ENCODE measurements around the gene SMC5. TPM values are rescaled to one million over a fixed set of nuclear protein-coding genes. Genes with fewer than 3 reads are reported as not detected.

The SMC5 gene
- total and polyA plus RNA-seq, 2 donors (not counting 1 experiment from before 2014, with no cell fraction given), result 8.9 to 82.1 TPM

DNA sequence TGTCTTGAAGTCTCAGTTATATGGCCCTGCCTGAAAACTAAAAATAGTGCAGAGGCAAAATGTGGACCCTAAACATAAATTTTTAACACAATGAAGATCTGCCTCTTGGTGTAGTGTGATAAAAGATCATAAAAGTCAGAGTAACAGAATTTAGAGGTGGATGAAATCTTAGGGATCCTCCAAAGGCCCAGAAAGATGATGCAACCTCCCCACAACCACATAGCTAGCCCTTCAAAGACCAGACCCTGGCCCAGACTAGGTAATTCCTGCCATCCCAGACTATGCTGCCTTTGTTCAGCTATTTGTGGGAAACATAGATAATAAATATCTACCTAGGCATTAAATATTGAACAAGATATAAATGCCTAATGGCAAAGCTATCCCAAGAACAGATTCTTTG lies 140.4 kb downstream of the SMC5 start:
- Mint-ChIP-seq H3K4me3 (peak overlapping the region; percentile 14), H3K4me1 (peaks cover 53% of the 10 kb centered on the region), H3K27ac (peak overlapping the region; percentile 84), H3K9me3 (ENCODE audit: insufficient read depth) (no peaks in the 10 kb centered on the region), H3K27me3 (no peaks in the 10 kb centered on the region)
- ATAC-seq (ENCODE audit: low read depth) (no peak), DNase-seq (no peak)
- Histone ChIP-seq H3K4me2 (replicated peaks; ENCODE audit: low read depth, low read length, poor library complexity, severe bottlenecking) (peak overlapping the region; percentile 64), H3K9me3 (ENCODE audit: control extremely low read depth in 1 of 3, control insufficient read depth in 2 of 3, insufficient read depth in 1 of 3, low read length in 2 of 3) (no peaks in the 10 kb centered on the region), H3K27me3 (replicated peaks in 1 of 4; ENCODE audit: control extremely low read depth in 1 of 4, control insufficient read depth in 3 of 4, insufficient read depth in 4 of 4, low read length in 3 of 4) (no peaks in the 10 kb centered on the region), H3K4me3 (ENCODE audit: control extremely low read depth in 1 of 5, extremely low read depth in 1 of 5, insufficient read depth in 1 of 5, low read depth in 2 of 5, low read length in 4 of 5) (no peak overlapping the region), H3K79me2 (ENCODE audit: control insufficient read depth, insufficient read depth, low read length) (peaks cover 85% of the 10 kb centered on the region), H3K36me3 (replicated peaks in 1 of 2; ENCODE audit: control extremely low read depth in 1 of 2, control insufficient read depth in 1 of 2, extremely low read depth in 1 of 2, insufficient read depth in 2 of 2, low read length in 1 of 2) (no peaks in the 10 kb centered on the region), H4K20me1 (ENCODE audit: control insufficient read depth, insufficient read depth, low read length, poor library complexity, severe bottlenecking) (peaks cover 15% of the 10 kb centered on the region), H3K9ac (ENCODE audit: low read length) (no peak overlapping the region), H2AFZ (ENCODE audit: insufficient read depth, low read depth, low read length, poor library complexity, severe bottlenecking) (no peak overlapping the region), H3K27ac (ENCODE audit: low read length in 2 of 2) (peak overlapping the region in 1 of 2 donors; percentile 45), H3K4me1 (ENCODE audit: control insufficient read depth in 2 of 2, insufficient read depth in 2 of 2, low read length in 2 of 2) (peaks cover 31% of the 10 kb centered on the region in 2 donors)
- intact Hi-C loops (cut with micrococcal nuclease), result loop anchor here (5.0 kb wide), 1 partner anchor 47 kb away; no protein-coding TSS in a partner anchor
- TF ChIP-seq, protein P1, sequence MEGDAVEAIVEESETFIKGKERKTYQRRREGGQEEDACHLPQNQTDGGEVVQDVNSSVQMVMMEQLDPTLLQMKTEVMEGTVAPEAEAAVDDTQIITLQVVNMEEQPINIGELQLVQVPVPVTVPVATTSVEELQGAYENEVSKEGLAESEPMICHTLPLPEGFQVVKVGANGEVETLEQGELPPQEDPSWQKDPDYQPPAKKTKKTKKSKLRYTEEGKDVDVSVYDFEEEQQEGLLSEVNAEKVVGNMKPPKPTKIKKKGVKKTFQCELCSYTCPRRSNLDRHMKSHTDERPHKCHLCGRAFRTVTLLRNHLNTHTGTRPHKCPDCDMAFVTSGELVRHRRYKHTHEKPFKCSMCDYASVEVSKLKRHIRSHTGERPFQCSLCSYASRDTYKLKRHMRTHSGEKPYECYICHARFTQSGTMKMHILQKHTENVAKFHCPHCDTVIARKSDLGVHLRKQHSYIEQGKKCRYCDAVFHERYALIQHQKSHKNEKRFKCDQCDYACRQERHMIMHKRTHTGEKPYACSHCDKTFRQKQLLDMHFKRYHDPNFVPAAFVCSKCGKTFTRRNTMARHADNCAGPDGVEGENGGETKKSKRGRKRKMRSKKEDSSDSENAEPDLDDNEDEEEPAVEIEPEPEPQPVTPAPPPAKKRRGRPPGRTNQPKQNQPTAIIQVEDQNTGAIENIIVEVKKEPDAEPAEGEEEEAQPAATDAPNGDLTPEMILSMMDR (IDR thresholded peaks at IDR 0.05), result no peak
- no peak for TF ChIP-seq EZH2 (IDR thresholded peaks at IDR 0.05; ENCODE audit: borderline replicate concordance, insufficient read depth, low read depth, low read length, poor library complexity, severe bottlenecking)
- ChIA-PET CTCF (interaction anchor here (1.0 to 1.5 kb wide), 3 partner anchors 11 to 20 kb away, joined by 4 to 7 read pairs (median 5); no protein-coding TSS in a partner anchor), POLR2A (interaction anchor here (1.0 to 1.4 kb wide), 2 partner anchors 15 to 20 kb away, joined by 3 read pairs; partner anchors contain the start of gene KLF9)

- Histone ChIP-seq H3K4me2 (replicated peaks; ENCODE audit: low read depth, low read length, poor library complexity, severe bottlenecking) (no peak overlapping the region), H3K36me3 (replicated peaks in 1 of 2; ENCODE audit: control extremely low read depth in 1 of 2, control insufficient read depth in 1 of 2, extremely low read depth in 1 of 2, insufficient read depth in 2 of 2, low read length in 1 of 2) (no peaks in the 10 kb centered on the region), H4K20me1 (ENCODE audit: control insufficient read depth, insufficient read depth, low read length, poor library complexity, severe bottlenecking) (peaks cover 10% of the 10 kb centered on the region), H3K9ac (ENCODE audit: low read length) (no peak overlapping the region), H3K27me3 (replicated peaks in 1 of 4; ENCODE audit: control extremely low read depth in 1 of 4, control insufficient read depth in 3 of 4, insufficient read depth in 4 of 4, low read length in 3 of 4) (no peaks in the 10 kb centered on the region), H3K9me3 (ENCODE audit: control extremely low read depth in 1 of 3, control insufficient read depth in 2 of 3, insufficient read depth in 1 of 3, low read length in 2 of 3) (no peaks in the 10 kb centered on the region), H3K27ac (ENCODE audit: low read length in 2 of 2) (peak overlapping the region in 1 of 2 donors; percentile 45), H3K4me3 (ENCODE audit: control extremely low read depth in 1 of 5, extremely low read depth in 1 of 5, insufficient read depth in 1 of 5, low read depth in 2 of 5, low read length in 4 of 5) (no peak overlapping the region), H2AFZ (ENCODE audit: insufficient read depth, low read depth, low read length, poor library complexity, severe bottlenecking) (no peak overlapping the region), H3K79me2 (ENCODE audit: control insufficient read depth, insufficient read depth, low read length) (peaks cover 85% of the 10 kb centered on the region), H3K4me1 (ENCODE audit: control insufficient read depth in 2 of 2, insufficient read depth in 2 of 2, low read length in 2 of 2) (peaks cover 31% of the 10 kb centered on the region in 2 donors)
- Mint-ChIP-seq H3K27ac (peak overlapping the region; percentile 84), H3K9me3 (ENCODE audit: insufficient read depth) (no peaks in the 10 kb centered on the region), H3K4me3 (no peak overlapping the region), H3K27me3 (no peaks in the 10 kb centered on the region), H3K4me1 (peaks cover 54% of the 10 kb centered on the region)
- TF ChIP-seq, protein P1 (IDR thresholded peaks at IDR 0.05), result no peak
- no peak for TF ChIP-seq EZH2 (IDR thresholded peaks at IDR 0.05; ENCODE audit: borderline replicate concordance, insufficient read depth, low read depth, low read length, poor library complexity, severe bottlenecking)
- ChIA-PET CTCF (interaction anchor here (1.2 to 2.1 kb wide), 3 partner anchors 10 to 19 kb away, joined by 4 to 6 read pairs (median 4); no protein-coding TSS in a partner anchor), POLR2A (interaction anchor here (1.0 to 1.4 kb wide), 2 partner anchors 14 to 19 kb away, joined by 3 read pairs; partner anchors contain the start of gene KLF9)
- ATAC-seq (ENCODE audit: low read depth) (no peak), DNase-seq (no peak)
- WGBS (ENCODE audit: insufficient coverage), result 92% methylated on average over 3 of the region's 5 CpGs
- intact Hi-C loops (cut with micrococcal nuclease), result no loop called here
These were observed 141.5 kb downstream of the SMC5 start for GRCh38 chr9:70400107-70400892.
